ENCODE data around the gene MYH11.

DNA sequence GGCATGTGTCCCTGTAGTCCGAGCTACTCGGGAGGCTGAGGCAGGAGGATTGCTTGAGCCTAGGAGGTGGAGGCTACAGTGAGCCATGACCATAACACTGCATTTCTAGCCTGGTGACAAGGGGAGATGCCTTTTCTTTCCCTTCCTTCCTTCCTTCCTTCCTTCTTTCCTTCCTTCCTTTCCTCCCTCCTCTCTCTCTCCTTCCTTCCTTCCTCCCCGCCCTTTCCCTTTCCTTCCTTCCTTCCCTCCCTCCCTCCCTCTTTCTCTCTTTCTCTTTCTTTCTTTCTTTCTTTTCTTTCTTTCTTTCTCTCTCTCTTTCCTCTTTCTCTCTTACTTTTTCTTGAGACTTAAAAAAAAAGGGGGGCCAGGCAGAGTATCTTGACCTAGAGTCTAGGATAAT is 34.7 kb upstream of the MYH11 start:
- no peak for TF ChIP-seq POLR2A (IDR thresholded peaks at IDR 0.05; ENCODE audit: low read depth, low read length)
- TF ChIP-seq POLR2AphosphoS5 (IDR thresholded peaks at IDR 0.05; ENCODE audit: low read depth, low read length): no peak
- no peak for TF ChIP-seq TAF1 (IDR thresholded peaks at IDR 0.05; ENCODE audit: borderline replicate concordance, low read depth, low read length)
